Panc1 (cell line): Measurements from ENCODE around the gene MACROD2.

Experiments
- POLR2AphosphoS5 ChIP-seq: IDR thresholded peaks from 2 replicates; pipeline ENCODE4 v1.6.1; 2012; ENCODE audit warnings: mild to moderate bottlenecking, low read depth, low read length, moderate library complexity
- SIN3A ChIP-seq: IDR thresholded peaks from 2 replicates; pipeline ENCODE4 v1.6.1; 2012; ENCODE audit warnings: low read depth, mild to moderate bottlenecking, low read length, moderate library complexity, borderline replicate concordance; ENCODE audit not compliant: insufficient read depth
- TCF7L2 ChIP-seq: IDR thresholded peaks from 2 replicates; pipeline ENCODE4 v1.6.1; 2011; ENCODE audit warnings: mild to moderate bottlenecking, low read depth, low read length, inconsistent platforms
- TF ChIP-seq, protein P1 (sequence below): fragments of 450-650 bp; IDR thresholded peaks from 2 replicates; pipeline ENCODE4 v1.5.1; 2017; ENCODE audit warnings: mild to moderate bottlenecking

DNA sequence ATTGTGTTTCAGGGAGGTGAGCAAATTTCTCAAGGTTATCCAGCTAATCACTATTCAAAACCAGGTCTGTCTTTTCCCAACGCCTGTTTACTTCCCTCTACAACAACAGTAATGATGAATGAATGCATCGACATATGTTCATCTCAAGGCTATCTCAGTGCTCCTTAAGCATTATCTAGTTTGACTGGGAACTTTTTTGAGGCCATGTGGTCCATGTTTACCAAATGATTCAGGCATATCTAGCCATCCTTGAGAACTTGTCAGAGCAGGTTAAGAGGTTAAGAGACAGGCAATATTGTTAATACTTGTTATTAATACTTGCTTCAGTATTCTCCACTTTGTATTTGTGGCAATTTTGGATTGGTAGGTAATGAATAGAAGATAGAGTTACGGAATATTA is 1380.5 kb downstream of the MACROD2 start:
- TF ChIP-seq SIN3A = no peak
- TF ChIP-seq TCF7L2 = no peak
- TF ChIP-seq, protein P1, sequence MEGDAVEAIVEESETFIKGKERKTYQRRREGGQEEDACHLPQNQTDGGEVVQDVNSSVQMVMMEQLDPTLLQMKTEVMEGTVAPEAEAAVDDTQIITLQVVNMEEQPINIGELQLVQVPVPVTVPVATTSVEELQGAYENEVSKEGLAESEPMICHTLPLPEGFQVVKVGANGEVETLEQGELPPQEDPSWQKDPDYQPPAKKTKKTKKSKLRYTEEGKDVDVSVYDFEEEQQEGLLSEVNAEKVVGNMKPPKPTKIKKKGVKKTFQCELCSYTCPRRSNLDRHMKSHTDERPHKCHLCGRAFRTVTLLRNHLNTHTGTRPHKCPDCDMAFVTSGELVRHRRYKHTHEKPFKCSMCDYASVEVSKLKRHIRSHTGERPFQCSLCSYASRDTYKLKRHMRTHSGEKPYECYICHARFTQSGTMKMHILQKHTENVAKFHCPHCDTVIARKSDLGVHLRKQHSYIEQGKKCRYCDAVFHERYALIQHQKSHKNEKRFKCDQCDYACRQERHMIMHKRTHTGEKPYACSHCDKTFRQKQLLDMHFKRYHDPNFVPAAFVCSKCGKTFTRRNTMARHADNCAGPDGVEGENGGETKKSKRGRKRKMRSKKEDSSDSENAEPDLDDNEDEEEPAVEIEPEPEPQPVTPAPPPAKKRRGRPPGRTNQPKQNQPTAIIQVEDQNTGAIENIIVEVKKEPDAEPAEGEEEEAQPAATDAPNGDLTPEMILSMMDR = no peak
- no peak for TF ChIP-seq POLR2AphosphoS5
